PC-3 (cell line): ENCODE measurements around the gene RGS7.

Source experiments
- EZH2phosphoT487 ChIP-seq: fragments of 300-600 bp; sonication (generic); IDR thresholded peaks from 2 replicates; pipeline ENCODE4 v1.6.1; 2018; ENCODE audit warnings: mild to moderate bottlenecking, antibody characterized with exemption, low read length, borderline replicate concordance
- TF ChIP-seq, protein P1 (sequence below): fragments of 300-600 bp; sonication (generic); conservative IDR thresholded peaks from 2 replicates; pipeline ENCODE4 v1.5.1; 2017; ENCODE audit warnings: antibody characterized with exemption, low read depth, mild to moderate bottlenecking, low read length

DNA sequence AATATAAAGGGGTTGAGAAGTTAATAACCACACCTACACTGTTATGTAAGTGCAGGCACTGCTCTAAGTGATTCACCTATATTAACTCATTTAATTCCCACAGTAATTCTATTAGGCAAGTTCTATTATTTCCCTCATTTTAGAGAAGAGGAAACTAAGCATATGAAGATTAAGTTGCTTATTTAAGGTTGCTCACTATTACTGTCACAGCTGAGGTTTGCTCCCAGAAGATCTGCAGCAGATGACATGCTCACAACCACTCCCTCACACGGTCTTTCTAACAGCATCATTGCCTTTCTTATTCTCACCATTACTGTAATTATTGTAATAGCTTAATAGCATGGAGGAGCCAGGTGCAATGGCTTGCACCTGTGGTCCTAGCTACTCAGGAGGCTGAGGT is 548.6 kb downstream of the RGS7 start:
- TF ChIP-seq EZH2phosphoT487, result no peak
- TF ChIP-seq, protein P1, sequence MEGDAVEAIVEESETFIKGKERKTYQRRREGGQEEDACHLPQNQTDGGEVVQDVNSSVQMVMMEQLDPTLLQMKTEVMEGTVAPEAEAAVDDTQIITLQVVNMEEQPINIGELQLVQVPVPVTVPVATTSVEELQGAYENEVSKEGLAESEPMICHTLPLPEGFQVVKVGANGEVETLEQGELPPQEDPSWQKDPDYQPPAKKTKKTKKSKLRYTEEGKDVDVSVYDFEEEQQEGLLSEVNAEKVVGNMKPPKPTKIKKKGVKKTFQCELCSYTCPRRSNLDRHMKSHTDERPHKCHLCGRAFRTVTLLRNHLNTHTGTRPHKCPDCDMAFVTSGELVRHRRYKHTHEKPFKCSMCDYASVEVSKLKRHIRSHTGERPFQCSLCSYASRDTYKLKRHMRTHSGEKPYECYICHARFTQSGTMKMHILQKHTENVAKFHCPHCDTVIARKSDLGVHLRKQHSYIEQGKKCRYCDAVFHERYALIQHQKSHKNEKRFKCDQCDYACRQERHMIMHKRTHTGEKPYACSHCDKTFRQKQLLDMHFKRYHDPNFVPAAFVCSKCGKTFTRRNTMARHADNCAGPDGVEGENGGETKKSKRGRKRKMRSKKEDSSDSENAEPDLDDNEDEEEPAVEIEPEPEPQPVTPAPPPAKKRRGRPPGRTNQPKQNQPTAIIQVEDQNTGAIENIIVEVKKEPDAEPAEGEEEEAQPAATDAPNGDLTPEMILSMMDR, result no peak
